Measurements from ENCODE around the gene AADACL4. TPM values are rescaled to one million over a fixed set of nuclear protein-coding genes. Genes with fewer than 3 reads are reported as not detected.

AADACL4 gene
- total and polyA plus RNA-seq, 2 of the 8 experiments (the other 6 are each of a cell fraction or from before 2014, with no cell fraction given): 0.08 TPM; not detected in 1

DNA sequence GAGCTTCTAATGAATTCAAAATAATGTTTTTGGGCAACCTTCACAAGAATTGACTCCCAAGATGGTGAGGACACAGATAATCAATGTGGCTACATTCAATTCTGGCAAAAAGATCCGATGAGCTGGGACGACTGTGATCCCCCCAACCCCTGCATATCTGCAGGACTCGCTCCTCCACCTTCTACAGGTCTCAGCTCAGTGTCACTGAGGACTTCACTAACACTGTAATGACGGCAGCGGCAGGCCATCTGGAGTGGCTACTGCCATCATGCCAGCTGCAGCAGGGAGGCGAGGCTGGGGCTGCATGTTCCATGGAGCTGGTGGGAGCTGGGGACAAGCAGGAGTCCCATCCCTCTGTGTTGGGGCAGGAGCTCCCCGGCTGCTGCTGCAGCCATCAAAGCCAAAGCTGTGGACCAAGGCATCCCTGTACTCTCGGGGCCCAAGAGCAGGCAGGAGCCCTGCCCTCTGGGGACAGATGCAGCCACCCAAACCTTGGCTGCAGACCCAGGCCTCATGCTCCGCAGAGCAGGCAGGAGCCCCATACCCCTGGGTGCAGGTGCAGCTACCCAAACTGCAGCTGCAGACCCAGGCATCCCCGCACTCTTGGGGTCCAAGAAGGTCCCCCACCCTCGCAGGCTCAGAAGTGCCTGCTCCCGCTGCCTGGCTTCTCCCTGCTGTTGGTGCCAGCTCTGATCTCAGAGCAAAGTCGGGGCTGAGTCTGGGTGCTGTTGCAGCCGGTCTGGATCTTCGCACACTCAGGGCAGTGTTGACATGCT lies 13.7 kb upstream of the AADACL4 start:
- peak overlapping the region; percentile 100 for H2BK20ac ChIP-seq (ENCODE audit: low read length)
- no peak for FAIRE-seq
- peak overlapping the region; percentile 100; the same call in 1 of the 2 replicates for H2BK12ac ChIP-seq (ENCODE audit: low read depth, low read length)
- no peaks in the 10 kb centered on the region for H3K79me2 ChIP-seq (ENCODE audit: control insufficient read depth in 1 of 2, insufficient read depth in 2 of 2, low read length in 2 of 2)
- peaks cover 10 to 28% (median 20%) of the 10 kb centered on the region in 4 experiments for H3K4me1 ChIP-seq (replicated peaks in 1 of 4; ENCODE audit: control insufficient read depth in 3 of 4, insufficient read depth in 4 of 4, low read length in 3 of 4)
- H2BK120ac ChIP-seq (replicated peaks; ENCODE audit: low read depth, low read length): peak overlapping the region; percentile 84
- ChIA-PET POLR2A (ENCODE audit: partially characterized antibody) (interaction anchor here (0.8 to 2.3 kb wide), 7 partner anchors 10 to 722 kb away, joined by 3 to 32 read pairs (median 3); partner anchors contain the start of gene DHRS3), CTCF (ENCODE audit: partially characterized antibody) (interaction anchor here (0.6 to 3.3 kb wide), 13 partner anchors 10 to 884 kb away, joined by 3 to 20 read pairs (median 3); partner anchors contain the start of genes AADACL4, DHRS3 and LRRC38)
- H4K91ac ChIP-seq (replicated peaks; ENCODE audit: insufficient read length, low read length): peak overlapping the region; percentile 99
- no peaks in the 10 kb centered on the region; a peak in 1 of 4 replicates for H3K9me3 ChIP-seq (ENCODE audit: insufficient read depth in 2 of 2, low read depth in 1 of 2, low read length in 1 of 2)
- no peaks in the 10 kb centered on the region for H4K20me1 ChIP-seq (replicated peaks in 1 of 2; ENCODE audit: control insufficient read depth in 1 of 2, insufficient read depth in 2 of 2, low read length in 2 of 2)
- H3K18ac ChIP-seq (ENCODE audit: extremely low read depth, low read length): peak overlapping the region; percentile 100
- peak in 1 of 2 experiments; percentile 55 for DNase-seq (ENCODE audit: low read depth in 1 of 2, low spot score in 2 of 2)
- H3K23ac ChIP-seq (ENCODE audit: insufficient read length): no peak overlapping the region
- H3K9ac ChIP-seq (replicated peaks in 1 of 4; ENCODE audit: extremely low read depth in 1 of 4, low read depth in 3 of 4, low read length in 3 of 4): peak overlapping the region in 2 of 4 experiments; percentile 44 to 49; a peak in 3 of 7 replicates
- H2BK5ac ChIP-seq (ENCODE audit: low read depth, low read length): peak overlapping the region; percentile 99; the same call in 1 of the 2 replicates
- peak overlapping the region; percentile 85; the same call in 1 of the 2 replicates for H2BK15ac ChIP-seq (ENCODE audit: low read length)
- H2AFZ ChIP-seq (ENCODE audit: low read length): no peak overlapping the region
- peak overlapping the region in 1 of 2 experiments; percentile 6; a peak in 1 of 4 replicates for H3K4me2 ChIP-seq (ENCODE audit: insufficient read depth in 1 of 2, low read depth in 2 of 2, low read length in 2 of 2)
- H3K27ac ChIP-seq (ENCODE audit: low read depth, low read length): peak overlapping the region; percentile 59; the same call in 1 of the 2 replicates
- H4K5ac ChIP-seq (ENCODE audit: insufficient read length, low read depth, low read length): peak overlapping the region; percentile 93
- H3K23me2 ChIP-seq (ENCODE audit: low read depth, low read length): no peaks in the 10 kb centered on the region
- H3K14ac ChIP-seq (ENCODE audit: insufficient read length): no peak overlapping the region
- peak overlapping the region; percentile 92 for H3K4ac ChIP-seq (replicated peaks; ENCODE audit: insufficient read length, low read depth, low read length)
- no peak overlapping the region for H3K4me3 ChIP-seq (ENCODE audit: extremely low read depth in 1 of 4, insufficient read depth in 2 of 4, low read depth in 3 of 4, low read length in 4 of 4)
- no peaks in the 10 kb centered on the region for H3K79me1 ChIP-seq (ENCODE audit: low read depth, low read length)
- H2AK5ac ChIP-seq (ENCODE audit: low read depth, low read length): peak overlapping the region; percentile 76; the same call in 1 of the 2 replicates
- H4K8ac ChIP-seq (ENCODE audit: extremely low read depth, insufficient read depth, low read length): peak overlapping the region; percentile 17; the same call in 1 of the 2 replicates
- H3K27me3 ChIP-seq (replicated peaks in 1 of 4; ENCODE audit: control insufficient read depth in 3 of 4, extremely low read depth in 1 of 4, insufficient read depth in 3 of 4, low read length in 3 of 4): no peaks in the 10 kb centered on the region
- no peaks in the 10 kb centered on the region for H3K36me3 ChIP-seq (ENCODE audit: control insufficient read depth in 2 of 4, insufficient read depth in 4 of 4, low read length in 3 of 4)
- WGBS, 2 experiments (ENCODE audit: extremely low coverage in 1 of 2, insufficient coverage in 1 of 2, insufficient read length in 1 of 2, insufficient replicate concordance in 2 of 2, low coverage in 1 of 2, low lambda C conversion rate in 2 of 2, missing lambda C conversion rate in 1 of 2): 76% methylated on average over 15 of the region's 15 CpGs; no CpG with 5 or more reads in 1 of the 2 experiments
- peak overlapping the region; percentile 43 for H3K56ac ChIP-seq (replicated peaks; ENCODE audit: insufficient read length, low read depth, low read length)

Measured in H1 (cell line).